SK-N-SH (cell line): ENCODE results near the gene COMMD10. TPM values are rescaled to one million over a fixed set of nuclear protein-coding genes. Genes with fewer than 3 reads are reported as not detected.

Source experiments
- CTCF ChIA-PET: fragments of 300-600, 350-600 bp; formaldehyde crosslinking; extraction: SDS; loops from one replicate; lab custom pipeline; 2021; lab: Yijun Ruan, JAX
- POLR2A ChIA-PET: fragments of 350-600 bp; sonication (Branson Sonifier 250); formaldehyde crosslinking; extraction: SDS; loops from one replicate; lab custom pipeline; 2020; ENCODE audit warnings: antibody characterized with exemption, inconsistent platforms; lab: Yijun Ruan, JAX
- DNase-seq: peaks from one replicate; pipeline ENCODE4 v3.0.0; 2012
- H2AFZ ChIP-seq: fragments of 200-600 bp; sonication (generic); 2 replicates; pipeline ENCODE4 v1.8.1; 2016; ENCODE audit warnings: antibody characterized with exemption, mild to moderate bottlenecking, low read depth
- H3F3A ChIP-seq: fragments of 200-600 bp; sonication (generic); replicated peaks from 2 replicates; pipeline ENCODE3; 2016; ENCODE audit warnings: antibody characterized with exemption, mild to moderate bottlenecking; ENCODE audit not compliant: insufficient read depth
- H3K27ac ChIP-seq, 2 experiments: fragments of 200-500 bp in 1 of 2; fragments of 200-600 bp in 1 of 2; sonication (Bioruptor generic) in 1 of 2; sonication (generic), shearing (Covaris generic) in 1 of 2; 2 replicates each; pipeline versions ENCODE4 v1.5.1 to v1.6.1; 2014 to 2016; ENCODE audit warnings: low read depth in 2 of 2, inconsistent platforms in 1 of 2, low read length in 1 of 2, mild to moderate bottlenecking in 1 of 2, mixed read lengths in 1 of 2
- H3K27me3 ChIP-seq: fragments of 200-600 bp; sonication (generic), shearing (Covaris generic); 2 replicates; pipeline ENCODE4 v1.6.1; 2016; ENCODE audit warnings: mixed run types; ENCODE audit not compliant: insufficient read depth
- H3K36me3 ChIP-seq, 2 experiments: fragments of 200-500 bp in 1 of 2; fragments of 200-600 bp in 1 of 2; sonication (Bioruptor generic) in 1 of 2; sonication (generic) in 1 of 2; replicated peaks in 1 of 2; 2 replicates each; pipeline versions ENCODE3 to v1.5.1; 2014 to 2016; ENCODE audit warnings: low read length in 1 of 2, mild to moderate bottlenecking in 1 of 2; ENCODE audit not compliant: insufficient read depth in 2 of 2, control insufficient read depth in 1 of 2
- H3K4me1 ChIP-seq, 2 experiments: fragments of 200-500 bp in 1 of 2; fragments of 200-600 bp in 1 of 2; sonication (Bioruptor generic) in 1 of 2; sonication (generic), shearing (Covaris generic) in 1 of 2; 2 replicates each; pipeline versions ENCODE4 v1.5.1 to v1.6.1; 2014 to 2016; ENCODE audit warnings: low read depth in 1 of 2, low read length in 1 of 2, mixed run types in 1 of 2; ENCODE audit not compliant: insufficient read depth in 2 of 2, control insufficient read depth in 1 of 2
- H3K4me2 ChIP-seq: fragments of 200-600 bp; sonication (generic), shearing (Covaris generic); 2 replicates; pipeline ENCODE4 v1.6.1; 2017; ENCODE audit warnings: mixed run types
- H3K4me3 ChIP-seq, 2 experiments: fragments of 200-500 bp in 1 of 2; fragments of 200-600 bp in 1 of 2; sonication (Bioruptor generic) in 1 of 2; sonication (generic), shearing (Covaris generic) in 1 of 2; 2 replicates each; pipeline versions ENCODE4 v1.5.1 to v1.8.1; 2014 to 2016; ENCODE audit warnings: low read depth in 2 of 2, inconsistent platforms in 1 of 2, low read length in 1 of 2, mild to moderate bottlenecking in 1 of 2, mixed read lengths in 1 of 2, moderate library complexity in 1 of 2
- H3K79me2 ChIP-seq: fragments of 200-600 bp; sonication (generic); 2 replicates; pipeline ENCODE4 v1.8.1; 2017; ENCODE audit warnings: mild to moderate bottlenecking; ENCODE audit not compliant: insufficient read depth
- H3K9ac ChIP-seq: fragments of 200-600 bp; sonication (generic); 2 replicates; pipeline ENCODE4 v1.6.1; 2017; ENCODE audit warnings: mixed run types
- H3K9me2 ChIP-seq: fragments of 200-600 bp; sonication (generic); 2 replicates; pipeline ENCODE4 v1.6.1; 2017; ENCODE audit warnings: mixed run types
- H3K9me3 ChIP-seq: fragments of 200-600 bp; sonication (generic); 2 replicates; pipeline ENCODE4 v1.6.1; 2017; ENCODE audit warnings: mixed run types, mild to moderate bottlenecking, moderate library complexity
- H4K20me1 ChIP-seq: fragments of 200-600 bp; sonication (generic); 2 replicates; pipeline ENCODE4 v1.6.1; 2017; ENCODE audit warnings: mild to moderate bottlenecking, mixed run types; ENCODE audit not compliant: insufficient read depth
- ELF1 ChIP-seq: IDR thresholded peaks from 2 replicates; pipeline ENCODE4 v1.4.0; 2012
- EZH2phosphoT487 ChIP-seq: fragments of 200-600 bp; sonication (generic); IDR thresholded peaks from 2 replicates; pipeline ENCODE4 v1.6.1; 2017; ENCODE audit warnings: low read depth, mixed run types, mild to moderate bottlenecking, antibody characterized with exemption, moderate library complexity, borderline replicate concordance
- FOSL2 ChIP-seq: IDR thresholded peaks from 2 replicates; pipeline ENCODE4 v1.4.0; 2012; ENCODE audit warnings: low read depth, mild to moderate bottlenecking, moderate library complexity, borderline replicate concordance
- FOXJ3 ChIP-seq: sonication (generic); formaldehyde crosslinking; IDR thresholded peaks from 2 replicates; pipeline ENCODE4 v1.5.1; 2020; ENCODE audit warnings: mild to moderate bottlenecking, missing genetic modification reagents
- GABPA ChIP-seq: IDR thresholded peaks from 2 replicates; pipeline ENCODE4 v1.4.0; 2012; ENCODE audit warnings: low read depth, mild to moderate bottlenecking
- GATA2 ChIP-seq: sonication (generic); formaldehyde crosslinking; IDR thresholded peaks from 2 replicates; pipeline ENCODE4 v1.5.0; 2020; ENCODE audit warnings: mild to moderate bottlenecking, missing genetic modification reagents
- JUND ChIP-seq: IDR thresholded peaks from 2 replicates; pipeline ENCODE4 v1.4.0; 2012
- MEF2A ChIP-seq: IDR thresholded peaks from 2 replicates; pipeline ENCODE4 v1.4.0; 2012; ENCODE audit warnings: low read depth, borderline replicate concordance
- MXI1 ChIP-seq: IDR thresholded peaks from 2 replicates; pipeline ENCODE4 v1.6.1; 2012; ENCODE audit warnings: mild to moderate bottlenecking, low read depth, low read length, improper control_type of control experiment
- NFIC ChIP-seq: IDR thresholded peaks from 2 replicates; pipeline ENCODE4 v1.4.0; 2012; ENCODE audit warnings: borderline replicate concordance
- NRF1 ChIP-seq: IDR thresholded peaks from 2 replicates; pipeline ENCODE4 v1.6.1; 2012; ENCODE audit warnings: low read depth, mild to moderate bottlenecking, low read length
- PBX3 ChIP-seq: IDR thresholded peaks from 2 replicates; pipeline ENCODE4; 2012
- RAD21 ChIP-seq: IDR thresholded peaks from 2 replicates; pipeline ENCODE4 v1.6.1; 2012; ENCODE audit warnings: mild to moderate bottlenecking, low read length
- RFX5 ChIP-seq: IDR thresholded peaks from 2 replicates; pipeline ENCODE4 v1.6.1; 2012; ENCODE audit warnings: mild to moderate bottlenecking, improper control_type of control experiment, low read length
- RXRA ChIP-seq: IDR thresholded peaks from 2 replicates; pipeline ENCODE4 v1.4.0; 2012; ENCODE audit warnings: low read depth, mild to moderate bottlenecking, borderline replicate concordance
- SIN3A ChIP-seq: IDR thresholded peaks from 2 replicates; pipeline ENCODE4 v1.6.1; 2012; ENCODE audit warnings: low read depth, mild to moderate bottlenecking, low read length, moderate library complexity, borderline replicate concordance
- SMC3 ChIP-seq: IDR thresholded peaks from 2 replicates; pipeline ENCODE4 v1.6.1; 2012; ENCODE audit warnings: low read depth, low read length, improper control_type of control experiment
- TAF1 ChIP-seq: IDR thresholded peaks from 2 replicates; pipeline ENCODE4 v1.6.1; 2012; ENCODE audit warnings: low read depth, mild to moderate bottlenecking, low read length, moderate library complexity, borderline replicate concordance
- TEAD4 ChIP-seq: IDR thresholded peaks from 2 replicates; pipeline ENCODE4 v1.4.0; 2012; ENCODE audit warnings: mild to moderate bottlenecking, borderline replicate concordance; ENCODE audit not compliant: insufficient read depth
- USF2 ChIP-seq: fragments of 150-350 bp; IDR thresholded peaks from 2 replicates; pipeline ENCODE4 v1.6.1; 2017; ENCODE audit warnings: antibody characterized with exemption, low read length, low read depth, borderline replicate concordance
- ZBTB33 ChIP-seq: IDR thresholded peaks from 2 replicates; pipeline ENCODE4 v1.4.0; 2012; ENCODE audit warnings: low read depth, borderline replicate concordance
- WGBS: methylation state at CpG from one replicate; pipeline ENCODE4 v1.1.6; 2017; ENCODE audit warnings: low lambda C conversion rate; 5-methylcytosine and 5-hydroxymethylcytosine counted together
- polyA plus RNA-seq, 3 experiments: library from polyadenylated mRNA; depleted of rRNA; stranded (reverse); fragments of >200 nt; gene quantifications; 2 replicates each; pipeline ENCODE4 v1.2.3, GENCODE V29; 2012

The COMMD10 gene
- polyA plus RNA-seq, 1 of the 3 experiments (the other 2 are of a cell fraction): 9.4 TPM

- Histone ChIP-seq H3K27ac (no peak overlapping the region), H3K4me3 (no peak overlapping the region), H3K36me3 (no peaks in the 10 kb centered on the region), H3K4me1 (no peaks in the 10 kb centered on the region), H3K9ac (no peak overlapping the region), H3K27me3 (no peaks in the 10 kb centered on the region), H2AFZ (no peak overlapping the region), H3K79me2 (no peaks in the 10 kb centered on the region), H3K4me2 (no peak overlapping the region), H3K9me3 (no peaks in the 10 kb centered on the region), H4K20me1 (no peaks in the 10 kb centered on the region), H3F3A (no peaks in the 10 kb centered on the region), H3K9me2 (no peaks in the 10 kb centered on the region)
- CTCF ChIA-PET: interaction anchor here (0.8 to 1.0 kb wide), 2 partner anchors 12 to 14 kb away, joined by 3 read pairs; no protein-coding TSS in a partner anchor
- TF ChIP-seq SIN3A (no peak), RFX5 (no peak), TAF1 (no peak), GATA2 (CRISPR knock-in tag) (no peak), EZH2phosphoT487 (no peak), MXI1 (no peak), ZBTB33 (no peak), ELF1 (no peak), MEF2A (no peak), PBX3 (no peak), NRF1 (no peak), TEAD4 (no peak), SMC3 (no peak), RAD21 (no peak), NFIC (no peak), GABPA (no peak), RXRA (no peak), JUND (no peak)
- WGBS: 100% methylated on average over 1 of the region's 1 CpG
- DNase-seq: no peak
- POLR2A ChIA-PET: no interaction called here
Observed at GRCh38 chr5:116174111-116174510, 89.3 kb downstream of the COMMD10 start.

- POLR2A ChIA-PET: no interaction called here
- WGBS: 86% methylated on average over 6 of the region's 6 CpGs
- TF ChIP-seq USF2 (no peak), RXRA (no peak), SIN3A (no peak), PBX3 (no peak), ZBTB33 (no peak), MXI1 (no peak), FOSL2 (no peak), GATA2 (CRISPR knock-in tag) (no peak), FOXJ3 (CRISPR knock-in tag) (no peak), TAF1 (no peak)
Observed at GRCh38 chr5:116176121-116176520, 91.3 kb downstream of the COMMD10 start.

More at GRCh38 chr5:116176121-116176520, 91.3 kb downstream of the COMMD10 start:
- no peak overlapping the region for H3K4me2 ChIP-seq
- H3K27ac ChIP-seq: no peak overlapping the region
- CTCF ChIA-PET: no interaction called here
- H3K4me1 ChIP-seq: no peaks in the 10 kb centered on the region
- H3K4me3 ChIP-seq: no peak overlapping the region
- H3F3A ChIP-seq: no peaks in the 10 kb centered on the region
- no peaks in the 10 kb centered on the region for H4K20me1 ChIP-seq
- no peaks in the 10 kb centered on the region for H3K79me2 ChIP-seq
- H3K9me3 ChIP-seq: no peaks in the 10 kb centered on the region
- no peaks in the 10 kb centered on the region for H3K27me3 ChIP-seq
- no peak for DNase-seq
- H3K9ac ChIP-seq: no peak overlapping the region
- no peaks in the 10 kb centered on the region for H3K36me3 ChIP-seq
- no peak overlapping the region for H2AFZ ChIP-seq
- no peaks in the 10 kb centered on the region for H3K9me2 ChIP-seq
